Suprapubic skin (tissue), 4 donors: ENCODE results near the gene PLA2G5. TPM values are rescaled to one million over a fixed set of nuclear protein-coding genes. Genes with fewer than 3 reads are reported as not detected.
A peak's percentile ranks its signal among the peaks of the same experiment; 100 is the strongest.

ENCODE experiments used
- DNase-seq, 2 donors: peaks; one replicate each; pipeline ENCODE4 v3.0.0-alpha.2; 2019; ENCODE audit warnings: low spot score in 2 of 2
- H3K27ac ChIP-seq: fragments of 200-600 bp; sonication (generic); one replicate; pipeline ENCODE4 v1.5.1; 2019
- H3K27me3 ChIP-seq: fragments of 200-600 bp; sonication (generic); one replicate; pipeline ENCODE4 v1.5.1; 2019
- H3K36me3 ChIP-seq: fragments of 200-600 bp; sonication (generic); one replicate; pipeline ENCODE4 v1.5.1; 2019
- H3K4me1 ChIP-seq: fragments of 200-600 bp; sonication (generic); one replicate; pipeline ENCODE4 v1.5.1; 2019
- H3K4me3 ChIP-seq: fragments of 200-600 bp; sonication (generic); one replicate; pipeline ENCODE4 v1.5.1; 2019; ENCODE audit warnings: mild to moderate bottlenecking
- H3K9me3 ChIP-seq: fragments of 200-600 bp; sonication (generic); one replicate; pipeline ENCODE4 v1.5.1; 2019
- EP300 ChIP-seq: sonication (generic); formaldehyde crosslinking; IDR thresholded peaks from one replicate; pipeline ENCODE4 v1.6.1; 2017; ENCODE audit warnings: antibody characterized with exemption
- POLR2A ChIP-seq, 2 donors: fragments of 450-650 bp; IDR thresholded peaks; one replicate each; pipeline ENCODE4 v1.6.1; 2017; ENCODE audit warnings: antibody characterized with exemption in 2 of 2, mild to moderate bottlenecking in 2 of 2, moderate library complexity in 2 of 2
- POLR2AphosphoS5 ChIP-seq, 3 donors: sonication (generic); formaldehyde crosslinking; IDR thresholded peaks; one replicate each; pipeline ENCODE4 v1.6.1; 2017; ENCODE audit warnings: antibody characterized with exemption in 3 of 3
- WGBS: methylation state at CpG from one replicate; pipeline ENCODE4 v1.1.5; 2018; 5-methylcytosine and 5-hydroxymethylcytosine counted together
- total RNA-seq, 4 donors: library from RNA; depleted of rRNA; stranded (reverse); fragments of >200 nt; gene quantifications; one replicate each; pipeline ENCODE4 v1.1.0, GENCODE V29; 2016
- TF ChIP-seq, protein P1 (sequence below), 2 donors: fragments of 200-600 bp in 1 of 2; fragments of 450-650 bp in 1 of 2; sonication (generic) in 1 of 2; IDR thresholded peaks; one replicate each; pipeline ENCODE4 v1.5.1; 2016 to 2019; ENCODE audit warnings: antibody characterized with exemption in 2 of 2, mild to moderate bottlenecking in 1 of 2, moderate library complexity in 1 of 2

The PLA2G5 gene
- total RNA-seq, 4 donors from 2014 or later, result 0.79 to 4.2 TPM; not detected in 2

DNA sequence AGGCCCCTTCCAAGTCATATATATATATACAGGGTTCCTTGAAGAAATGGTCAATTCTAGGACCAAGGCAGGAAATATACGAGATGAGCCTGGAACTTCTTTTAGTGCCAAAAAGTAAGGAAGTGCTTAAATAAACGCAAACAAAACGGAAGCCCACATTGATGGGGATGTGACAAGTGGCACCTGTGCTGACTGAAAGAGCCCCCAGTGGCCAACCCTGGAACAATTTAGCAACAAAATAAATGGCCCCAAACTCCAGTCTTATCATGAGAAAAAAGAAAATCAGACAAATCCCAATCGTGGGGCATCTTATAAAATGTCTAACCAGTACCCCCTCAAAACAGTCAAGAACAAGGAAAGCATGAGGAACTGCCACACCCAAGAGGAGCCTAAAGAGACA is 17.7 kb downstream of the PLA2G5 start:
- 76% methylated on average over 4 of the region's 4 CpGs for WGBS
- Histone ChIP-seq H3K27me3 (no peaks in the 10 kb centered on the region), H3K27ac (no peak overlapping the region), H3K9me3 (no peaks in the 10 kb centered on the region), H3K4me3 (no peak overlapping the region), H3K4me1 (no peaks in the 10 kb centered on the region), H3K36me3 (no peaks in the 10 kb centered on the region)
- TF ChIP-seq EP300, result no peak
- TF ChIP-seq, protein P1, sequence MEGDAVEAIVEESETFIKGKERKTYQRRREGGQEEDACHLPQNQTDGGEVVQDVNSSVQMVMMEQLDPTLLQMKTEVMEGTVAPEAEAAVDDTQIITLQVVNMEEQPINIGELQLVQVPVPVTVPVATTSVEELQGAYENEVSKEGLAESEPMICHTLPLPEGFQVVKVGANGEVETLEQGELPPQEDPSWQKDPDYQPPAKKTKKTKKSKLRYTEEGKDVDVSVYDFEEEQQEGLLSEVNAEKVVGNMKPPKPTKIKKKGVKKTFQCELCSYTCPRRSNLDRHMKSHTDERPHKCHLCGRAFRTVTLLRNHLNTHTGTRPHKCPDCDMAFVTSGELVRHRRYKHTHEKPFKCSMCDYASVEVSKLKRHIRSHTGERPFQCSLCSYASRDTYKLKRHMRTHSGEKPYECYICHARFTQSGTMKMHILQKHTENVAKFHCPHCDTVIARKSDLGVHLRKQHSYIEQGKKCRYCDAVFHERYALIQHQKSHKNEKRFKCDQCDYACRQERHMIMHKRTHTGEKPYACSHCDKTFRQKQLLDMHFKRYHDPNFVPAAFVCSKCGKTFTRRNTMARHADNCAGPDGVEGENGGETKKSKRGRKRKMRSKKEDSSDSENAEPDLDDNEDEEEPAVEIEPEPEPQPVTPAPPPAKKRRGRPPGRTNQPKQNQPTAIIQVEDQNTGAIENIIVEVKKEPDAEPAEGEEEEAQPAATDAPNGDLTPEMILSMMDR (IDR thresholded peaks at IDR 0.05), result no peak
- TF ChIP-seq POLR2A (IDR thresholded peaks at IDR 0.05), result no peak
- TF ChIP-seq POLR2AphosphoS5 (IDR thresholded peaks at IDR 0.05), result no peak
- DNase-seq, result no peak

DNA sequence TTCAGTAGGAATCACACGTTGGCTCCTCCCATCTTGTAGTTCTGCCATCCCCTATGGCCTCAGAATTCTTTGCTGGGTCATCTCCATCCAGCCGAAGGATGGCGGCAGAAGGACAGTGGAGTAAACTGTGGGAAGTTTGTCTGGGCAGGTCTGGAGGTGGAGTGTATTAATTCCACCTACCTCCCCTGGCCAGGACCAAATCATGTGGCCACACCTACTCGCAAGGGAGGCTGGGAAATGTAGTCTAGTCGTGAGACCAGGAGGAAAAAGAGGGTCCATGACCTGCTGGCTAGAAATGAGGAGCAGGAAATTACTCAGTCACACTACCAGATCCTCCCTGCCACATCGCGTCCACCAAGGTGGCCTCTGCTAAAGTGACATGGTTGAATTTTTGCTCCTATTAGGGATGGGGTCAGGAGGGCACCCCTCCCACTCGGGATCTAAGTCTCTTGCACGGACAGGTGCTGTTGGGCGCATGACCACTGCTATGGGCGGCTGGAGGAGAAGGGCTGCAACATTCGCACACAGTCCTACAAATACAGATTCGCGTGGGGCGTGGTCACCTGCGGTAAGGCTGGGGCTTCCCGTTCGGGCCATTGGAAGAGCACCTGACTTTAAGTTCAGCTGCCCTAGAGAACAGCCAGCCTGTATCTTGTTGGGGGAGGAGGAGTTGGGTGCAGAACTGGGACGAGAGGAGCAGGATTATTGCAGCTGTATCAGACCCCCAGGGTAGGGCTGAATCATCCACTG is 19.5 kb downstream of the PLA2G5 start:
- WGBS, result 91% methylated on average over 19 of the region's 19 CpGs
- TF ChIP-seq POLR2A (IDR thresholded peaks at IDR 0.05) (no peak), EP300 (no peak), POLR2AphosphoS5 (IDR thresholded peaks at IDR 0.05) (no peak)
- no peaks in the 10 kb centered on the region for H3K27me3 ChIP-seq
- no peak overlapping the region for H3K27ac ChIP-seq
- DNase-seq, result no peak
- H3K4me1 ChIP-seq, result peaks cover 12% of the 10 kb centered on the region
- no peaks in the 10 kb centered on the region for H3K9me3 ChIP-seq
- H3K4me3 ChIP-seq, result no peak overlapping the region
- H3K36me3 ChIP-seq, result no peaks in the 10 kb centered on the region

DNA sequence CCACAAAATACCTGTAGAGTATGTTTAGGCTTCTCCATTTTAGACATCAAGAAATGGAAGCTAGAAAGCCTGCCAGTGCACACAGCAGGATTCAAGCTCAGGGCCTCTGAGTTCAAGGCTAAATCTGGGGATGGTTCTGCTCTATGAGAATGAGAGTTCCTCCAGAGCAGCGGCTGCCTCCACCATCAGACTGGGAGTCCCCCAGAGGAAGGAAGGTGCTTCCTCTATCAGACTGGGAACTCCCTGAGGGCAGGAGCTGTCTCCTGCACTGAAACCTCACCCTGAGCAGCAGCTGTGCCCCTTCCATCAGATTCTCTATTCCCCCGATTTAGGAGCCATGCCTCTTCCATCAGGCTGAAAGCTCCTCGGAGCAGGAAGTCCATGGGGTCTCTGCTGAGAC is 20.1 kb downstream of the PLA2G5 start:
- H3K4me1 ChIP-seq, result peaks cover 17% of the 10 kb centered on the region
- no peak overlapping the region for H3K4me3 ChIP-seq
- whole genome bisulfite sequencing, result 92% methylated on average over 2 of the region's 3 CpGs
- H3K36me3 ChIP-seq, result no peaks in the 10 kb centered on the region
- no peaks in the 10 kb centered on the region for H3K9me3 ChIP-seq
- H3K27ac ChIP-seq, result peak overlapping the region; percentile 34
- no peak for TF ChIP-seq EP300
- TF ChIP-seq, protein P1 (IDR thresholded peaks at IDR 0.05), result no peak
- TF ChIP-seq POLR2A (IDR thresholded peaks at IDR 0.05), result no peak
- TF ChIP-seq POLR2AphosphoS5 (IDR thresholded peaks at IDR 0.05), result no peak
- no peak for DNase-seq
- H3K27me3 ChIP-seq, result no peaks in the 10 kb centered on the region

DNA sequence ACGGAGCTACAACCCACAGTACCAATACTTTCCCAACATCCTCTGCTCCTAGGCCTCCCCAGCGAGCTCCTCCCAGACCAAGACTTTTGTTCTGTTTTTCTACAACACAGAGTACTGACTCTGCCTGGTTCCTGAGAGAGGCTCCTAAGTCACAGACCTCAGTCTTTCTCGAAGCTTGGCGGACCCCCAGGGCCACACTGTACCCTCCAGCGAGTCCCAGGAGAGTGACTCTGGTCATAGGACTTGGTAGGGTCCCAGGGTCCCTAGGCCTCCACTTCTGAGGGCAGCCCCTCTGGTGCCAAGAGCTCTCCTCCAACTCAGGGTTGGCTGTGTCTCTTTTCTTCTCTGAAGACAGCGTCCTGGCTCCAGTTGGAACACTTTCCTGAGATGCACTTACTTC is 20.6 kb downstream of the PLA2G5 start:
- Histone ChIP-seq H3K4me3 (no peak overlapping the region), H3K9me3 (no peaks in the 10 kb centered on the region), H3K27ac (peak overlapping the region; percentile 34), H3K4me1 (peaks cover 22% of the 10 kb centered on the region), H3K36me3 (no peaks in the 10 kb centered on the region), H3K27me3 (no peaks in the 10 kb centered on the region)
- no peak for DNase-seq
- no peak for TF ChIP-seq EP300
- TF ChIP-seq POLR2AphosphoS5 (IDR thresholded peaks at IDR 0.05), result no peak
- TF ChIP-seq, protein P1 (IDR thresholded peaks at IDR 0.05), result no peak
- TF ChIP-seq POLR2A (IDR thresholded peaks at IDR 0.05), result no peak
- 82% methylated on average over 5 of the region's 6 CpGs for WGBS

DNA sequence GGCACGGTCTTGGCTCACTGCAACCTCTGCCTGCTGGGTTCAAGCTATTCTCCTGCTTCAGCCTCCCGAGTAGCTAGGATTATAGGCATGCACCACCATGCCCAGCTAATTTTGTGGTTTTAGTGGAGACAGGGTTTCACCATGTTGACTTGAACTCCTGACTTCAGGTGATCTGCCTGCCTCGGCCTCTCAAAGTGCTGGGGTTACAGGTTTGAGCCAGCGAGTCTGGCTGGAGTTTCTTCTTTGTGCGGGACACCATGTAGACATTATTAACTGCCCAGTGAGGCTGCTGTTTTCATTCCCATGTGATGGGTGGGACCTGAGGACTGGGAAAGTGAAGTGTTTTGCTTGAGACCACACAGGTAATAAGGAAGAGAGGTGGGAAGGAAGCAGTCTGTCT is 23.3 kb downstream of the PLA2G5 start:
- Histone ChIP-seq H3K36me3 (no peaks in the 10 kb centered on the region), H3K4me3 (no peak overlapping the region), H3K9me3 (no peaks in the 10 kb centered on the region), H3K27me3 (no peaks in the 10 kb centered on the region), H3K4me1 (peaks cover 30% of the 10 kb centered on the region), H3K27ac (peak overlapping the region; percentile 71)
- WGBS, result 93% methylated on average over 5 of the region's 5 CpGs
- DNase-seq, result no peak
- TF ChIP-seq EP300, result no peak
- TF ChIP-seq, protein P1 (IDR thresholded peaks at IDR 0.05), result no peak
- no peak for TF ChIP-seq POLR2AphosphoS5 (IDR thresholded peaks at IDR 0.05)
- no peak for TF ChIP-seq POLR2A (IDR thresholded peaks at IDR 0.05)
